Kasumi-1 (cell line): Measurements from ENCODE around the gene CACNB2.
A peak's percentile ranks its signal among the peaks of the same experiment; 100 is the strongest.

ENCODE experiments used
- DNase-seq, 2 experiments: peaks; one replicate each; lab custom pipeline; 2025; lab: John Stamatoyannopoulos, UW

Gene CACNB2

DNA sequence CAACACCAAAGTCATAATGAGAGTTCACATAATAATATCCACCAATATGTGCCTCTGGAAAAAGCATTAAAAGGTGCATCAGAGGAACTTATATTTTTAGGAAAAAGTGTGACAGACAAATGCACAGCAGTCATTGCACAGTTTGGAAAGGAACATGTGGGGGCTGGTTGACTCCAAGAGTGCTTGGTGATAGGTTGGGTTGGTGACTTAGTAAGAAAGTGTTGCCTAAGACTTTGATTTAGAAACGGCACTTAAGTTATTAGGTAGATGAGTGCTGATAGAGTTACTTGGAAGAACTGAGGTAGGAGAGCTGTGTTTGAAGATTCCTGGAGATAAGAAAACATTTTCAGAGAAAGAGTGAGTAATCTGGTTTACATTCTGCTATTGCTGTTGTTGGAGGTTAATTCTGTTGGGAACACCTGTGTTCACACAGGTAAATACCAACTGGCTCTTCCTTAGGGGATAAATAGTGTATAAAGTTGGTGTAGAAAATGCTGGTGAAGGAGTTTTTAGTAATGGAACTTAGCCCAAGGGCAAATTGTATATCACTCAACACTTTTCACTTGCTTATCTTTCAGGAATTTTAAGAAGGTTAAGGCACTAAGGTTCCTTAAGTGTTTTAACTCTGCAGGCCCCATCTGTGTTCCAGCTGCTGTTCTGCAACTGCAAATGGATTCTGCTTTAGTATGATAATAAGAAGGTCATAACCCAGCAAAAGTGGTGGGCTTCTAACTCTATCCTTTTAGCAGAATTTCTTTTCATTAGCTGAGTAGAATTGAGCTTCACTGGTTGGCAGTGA lies 315.1 kb downstream of the CACNB2 start:
- no peak for DNase-seq

DNA sequence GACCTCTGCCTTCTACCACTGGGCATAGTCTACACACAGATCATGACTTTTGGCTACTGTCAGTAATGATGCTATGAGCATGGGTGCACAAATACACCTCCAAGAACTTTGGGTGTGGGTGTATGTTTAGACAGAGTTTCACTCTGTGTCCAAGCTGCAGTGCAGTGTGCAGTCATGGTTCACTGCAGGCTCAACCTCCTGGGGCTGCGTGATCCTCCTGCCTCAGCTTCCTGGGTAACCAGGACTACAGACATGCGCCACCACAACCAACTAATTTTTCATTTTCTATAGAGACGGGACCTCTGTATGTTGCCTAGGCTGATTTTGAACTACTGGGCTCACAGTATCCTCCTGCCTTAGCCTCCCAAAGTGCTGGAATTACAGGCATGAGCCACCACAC lies 316.8 kb downstream of the CACNB2 start:
- DNase-seq: no peak

DNA sequence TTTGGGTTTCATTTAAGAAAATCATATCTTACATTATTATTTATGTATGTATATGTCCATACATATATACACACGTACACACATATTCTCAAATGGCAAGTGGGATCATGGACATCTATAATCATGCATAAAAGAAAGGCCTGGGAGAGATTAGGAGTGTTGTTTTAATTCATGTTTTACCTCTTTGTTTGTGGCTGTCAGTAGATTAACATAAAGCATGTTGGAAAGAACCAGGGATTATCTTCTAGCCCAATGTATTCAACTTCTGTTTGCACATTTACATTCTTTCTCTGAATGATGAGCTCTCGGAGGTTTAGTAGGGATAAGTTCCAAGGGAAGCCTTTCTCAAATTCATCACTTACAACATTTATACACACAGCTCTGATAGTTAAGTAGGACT lies 319.8 kb downstream of the CACNB2 start:
- DNase-seq: no peak

DNA sequence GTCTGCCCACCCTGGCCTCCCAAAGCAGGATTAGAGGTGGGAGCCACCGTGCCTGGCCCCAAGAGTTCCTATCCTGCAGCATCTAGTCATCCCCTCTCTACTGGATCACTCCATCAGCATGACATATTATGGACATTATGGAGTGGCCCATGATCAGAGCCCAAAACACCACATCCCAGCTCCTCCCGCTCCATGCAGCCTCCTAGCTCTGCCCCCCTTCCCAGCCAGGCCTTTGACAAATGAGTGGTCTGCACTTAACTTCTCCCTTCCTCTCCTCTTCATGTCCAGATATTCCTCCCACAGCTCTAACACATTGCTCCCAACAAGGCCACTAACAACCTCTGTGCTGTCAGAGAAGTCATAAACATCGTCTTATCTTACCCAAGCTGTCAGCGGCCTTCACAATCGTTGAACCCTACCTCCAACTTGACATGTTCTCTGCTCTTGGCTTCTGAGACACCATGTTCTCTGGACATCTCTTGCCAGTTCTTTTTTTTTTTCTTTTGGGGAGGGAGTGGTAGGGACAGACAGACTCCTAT lies 323.5 kb downstream of the CACNB2 start:
- no peak for DNase-seq

DNA sequence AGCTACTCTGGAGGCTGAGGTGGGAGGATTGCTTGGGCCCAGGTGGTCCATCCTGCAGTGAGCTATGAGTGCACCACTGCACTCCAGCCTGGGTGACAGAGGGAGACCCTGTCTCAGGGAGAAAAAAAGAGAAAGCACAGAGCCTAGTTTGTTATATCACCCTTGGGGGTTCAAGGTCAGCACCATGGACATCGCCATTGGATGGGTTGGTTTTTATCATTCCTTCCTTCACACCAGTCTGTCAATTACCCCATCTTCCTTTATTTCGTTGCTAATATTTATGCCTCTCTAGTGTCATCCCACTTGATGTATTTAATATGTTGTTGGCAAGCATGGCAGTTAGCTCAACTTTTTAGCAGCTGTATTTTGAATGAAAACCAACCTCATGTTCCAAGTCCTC lies 328.9 kb downstream of the CACNB2 start:
- DNase-seq: no peak

DNA sequence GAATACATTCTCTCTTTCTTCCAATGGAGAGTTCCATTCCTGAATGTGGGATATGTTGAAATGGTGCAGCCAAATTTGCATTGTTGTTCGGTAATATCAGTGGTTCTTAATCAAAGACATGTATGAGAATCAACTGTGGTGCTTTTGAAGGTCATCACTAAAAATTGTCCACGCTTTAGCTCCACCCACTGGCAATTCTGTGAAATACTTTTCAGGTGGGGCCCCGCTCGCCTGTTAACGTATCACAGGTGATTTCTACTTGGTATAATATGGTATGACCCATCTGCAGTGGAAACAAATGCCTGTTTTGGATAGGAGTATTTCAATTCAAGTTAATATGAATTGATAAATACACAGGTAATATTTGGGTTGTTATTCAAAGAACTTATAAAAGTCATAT lies 332.8 kb downstream of the CACNB2 start:
- peak in 1 of 2 experiments; percentile 20 for DNase-seq

DNA sequence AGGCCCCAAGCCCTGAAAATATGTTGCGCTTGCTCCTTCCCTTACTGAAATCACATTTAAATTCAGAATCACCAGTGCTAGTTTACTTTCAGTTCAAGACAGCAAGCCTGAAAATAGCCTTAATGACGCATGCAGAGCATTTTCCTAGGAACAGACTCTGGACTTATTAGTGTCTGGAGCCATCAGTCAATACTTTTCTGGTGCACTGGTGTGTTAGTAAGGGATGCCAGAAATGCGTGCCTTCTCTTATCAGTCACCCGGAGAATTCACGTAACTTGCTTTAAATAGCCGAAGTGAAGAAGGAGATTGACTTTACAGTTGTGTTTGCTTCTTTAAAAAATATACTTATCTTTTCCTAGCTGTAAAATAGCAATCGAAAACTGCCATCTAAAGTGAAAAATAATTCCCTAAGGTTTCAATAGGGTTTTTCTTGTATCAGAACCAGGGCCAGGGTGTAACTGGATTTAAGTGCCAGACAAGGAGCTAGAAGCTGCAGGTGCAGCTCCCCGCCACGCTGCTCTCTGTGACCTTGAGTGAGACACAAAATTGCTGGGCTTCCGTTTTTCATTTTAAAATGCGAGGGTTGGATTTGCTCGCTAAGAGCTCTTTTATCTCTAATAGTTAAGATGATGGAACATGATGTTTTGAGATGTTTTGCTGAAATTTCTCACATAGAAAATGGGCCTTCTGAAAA lies 333.3 kb downstream of the CACNB2 start:
- no peak for DNase-seq

DNA sequence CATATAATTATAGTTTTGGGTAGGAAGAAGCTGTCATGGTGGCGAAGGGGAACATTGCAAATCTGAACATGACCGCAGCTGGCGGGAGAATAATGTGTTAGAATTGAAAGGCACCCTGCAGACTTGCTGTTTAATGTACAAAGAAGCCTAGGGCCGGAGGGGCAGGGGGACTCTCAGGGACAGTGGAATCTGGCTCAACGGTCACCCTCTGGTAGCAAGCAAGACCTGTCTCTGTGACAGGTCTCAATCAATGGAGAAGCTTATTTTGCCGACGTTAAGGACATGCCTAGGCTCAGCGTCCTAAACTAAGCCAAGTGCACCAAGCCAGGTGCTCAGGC lies 333.9 kb downstream of the CACNB2 start:
- no peak for DNase-seq

DNA sequence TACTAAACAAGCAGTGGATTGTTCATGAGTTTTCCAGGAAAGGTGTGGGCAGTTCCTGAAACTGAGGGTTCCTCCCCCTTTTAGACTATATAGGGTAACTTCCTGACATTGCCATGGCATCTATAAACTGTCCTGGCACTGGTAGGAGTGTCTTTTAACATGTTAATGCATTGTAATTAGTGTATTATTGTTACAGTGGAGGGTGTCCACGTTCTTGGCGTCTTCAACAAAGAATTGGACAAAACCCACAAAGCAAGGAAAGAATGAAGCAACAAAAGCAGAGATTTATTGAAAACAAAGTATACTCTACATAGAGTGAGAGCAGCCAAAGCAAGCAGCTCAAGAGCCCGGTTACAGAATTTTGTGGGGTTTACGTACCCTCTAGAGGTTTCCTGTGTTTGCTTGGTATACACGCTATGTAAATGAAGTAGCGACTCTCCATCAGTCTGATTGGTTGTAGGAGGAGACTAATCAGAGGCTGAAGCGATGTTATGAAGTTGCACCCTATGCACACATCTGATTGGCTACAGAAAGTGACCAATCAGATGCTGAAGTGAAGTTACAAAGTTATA lies 335.9 kb downstream of the CACNB2 start:
- DNase-seq: no peak

DNA sequence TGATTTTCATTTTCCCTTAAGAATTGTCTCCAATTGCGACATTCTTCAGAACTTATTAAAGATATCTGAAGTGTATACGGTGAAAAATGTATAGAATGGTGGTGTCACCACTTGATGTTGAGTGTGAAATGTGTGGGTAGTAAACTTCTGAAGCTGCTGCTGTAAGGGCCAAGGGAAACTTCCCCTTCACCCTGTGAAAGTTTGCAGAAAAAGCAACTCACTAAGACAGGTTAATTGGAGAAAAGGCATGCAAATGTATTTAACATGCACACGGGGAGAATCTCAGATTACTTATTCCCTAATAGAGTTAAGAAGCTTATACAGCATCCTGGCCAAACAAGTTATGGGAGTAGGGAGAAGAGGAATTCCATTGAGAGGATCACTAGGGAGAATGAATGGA lies 338.1 kb downstream of the CACNB2 start:
- no peak for DNase-seq

DNA sequence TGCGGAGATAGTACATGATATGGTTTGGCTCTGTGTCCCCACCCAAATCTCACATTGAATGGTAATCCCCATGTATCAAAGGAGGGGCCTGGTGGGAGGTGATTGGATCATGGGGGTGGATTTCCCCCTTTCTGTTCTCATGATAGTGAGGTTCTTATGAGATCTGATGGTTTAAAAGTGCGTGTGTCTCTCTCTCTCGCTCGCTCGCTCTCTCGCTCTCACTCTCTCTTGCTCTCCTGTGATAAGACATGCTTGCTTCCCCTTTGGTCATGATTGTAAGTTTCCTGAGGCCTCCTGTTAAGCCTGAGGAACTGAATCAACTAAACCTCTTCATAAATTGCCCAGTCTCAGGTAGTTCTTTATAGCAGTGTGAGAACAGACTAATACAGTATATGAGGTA lies 339.3 kb downstream of the CACNB2 start:
- no peak for DNase-seq

DNA sequence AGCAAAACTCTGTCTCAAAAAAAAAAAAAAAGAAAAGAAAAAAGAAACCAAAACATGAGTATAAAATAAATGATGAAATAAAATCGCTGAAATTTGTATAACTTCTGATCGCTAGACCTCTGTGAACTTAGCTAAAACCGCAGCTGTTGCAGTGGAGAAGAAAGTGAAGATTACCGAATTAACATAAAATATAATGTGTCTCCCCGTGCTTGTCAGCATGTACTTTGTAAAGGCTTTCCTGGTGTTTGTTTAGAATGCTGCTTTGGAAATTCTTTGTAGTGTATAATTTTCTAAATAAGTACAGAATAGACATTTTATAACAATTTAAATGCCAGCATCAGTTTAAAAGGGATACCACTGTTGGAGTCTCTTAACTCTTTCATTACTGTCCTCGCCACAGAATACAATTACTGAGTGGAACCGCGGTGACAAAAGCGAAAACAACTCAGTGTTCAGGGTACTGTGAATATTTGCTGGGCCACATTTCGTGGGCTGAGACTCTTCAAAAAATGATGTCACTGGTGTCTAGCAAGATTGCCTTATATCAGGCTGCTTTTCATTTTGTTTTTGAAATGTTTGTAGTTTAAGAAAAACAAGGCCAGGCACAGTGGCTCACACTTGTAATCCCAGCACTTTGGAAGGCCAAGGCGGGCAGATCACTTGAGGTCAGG lies 343.4 kb downstream of the CACNB2 start:
- DNase-seq: no peak

DNA sequence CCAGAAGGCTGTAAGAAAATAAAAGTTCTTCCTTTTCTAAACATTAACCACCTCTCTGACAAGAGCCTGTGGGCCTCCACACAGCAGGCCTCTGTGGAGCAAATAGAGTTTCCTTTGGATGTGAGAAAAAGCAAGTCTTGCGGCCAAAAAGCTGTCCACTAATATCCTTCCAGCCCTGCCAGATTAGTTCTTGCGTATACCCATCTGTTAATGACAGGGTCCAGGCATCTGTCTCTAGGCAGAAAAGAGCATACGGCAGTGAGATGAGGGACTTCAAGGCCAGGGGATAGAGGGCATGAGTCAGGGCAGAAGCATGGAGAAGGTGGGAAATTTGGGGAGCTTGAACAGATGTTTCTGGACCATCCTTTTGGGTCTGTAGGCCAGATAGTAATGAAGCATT lies 346.2 kb downstream of the CACNB2 start:
- DNase-seq: no peak

DNA sequence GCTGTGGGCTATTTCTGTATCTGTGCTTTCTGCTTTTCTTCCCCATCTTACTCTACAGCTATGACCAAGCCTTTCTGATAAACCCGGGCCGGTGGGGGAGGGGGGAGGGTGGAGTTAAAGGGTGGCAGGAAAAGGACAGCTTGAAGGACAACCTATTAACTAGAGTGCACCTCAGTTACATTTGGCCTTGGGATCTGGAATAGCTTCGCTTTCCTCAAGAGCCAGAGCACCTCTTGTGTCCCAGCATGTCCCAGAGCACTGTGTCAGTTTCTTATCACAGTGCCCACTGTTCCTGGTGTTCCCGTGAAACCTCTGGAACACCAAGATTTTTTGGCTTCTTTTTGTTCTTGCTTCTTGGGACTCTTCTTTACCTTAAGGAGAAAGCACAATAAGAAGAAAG lies 350.5 kb downstream of the CACNB2 start:
- DNase-seq: no peak

DNA sequence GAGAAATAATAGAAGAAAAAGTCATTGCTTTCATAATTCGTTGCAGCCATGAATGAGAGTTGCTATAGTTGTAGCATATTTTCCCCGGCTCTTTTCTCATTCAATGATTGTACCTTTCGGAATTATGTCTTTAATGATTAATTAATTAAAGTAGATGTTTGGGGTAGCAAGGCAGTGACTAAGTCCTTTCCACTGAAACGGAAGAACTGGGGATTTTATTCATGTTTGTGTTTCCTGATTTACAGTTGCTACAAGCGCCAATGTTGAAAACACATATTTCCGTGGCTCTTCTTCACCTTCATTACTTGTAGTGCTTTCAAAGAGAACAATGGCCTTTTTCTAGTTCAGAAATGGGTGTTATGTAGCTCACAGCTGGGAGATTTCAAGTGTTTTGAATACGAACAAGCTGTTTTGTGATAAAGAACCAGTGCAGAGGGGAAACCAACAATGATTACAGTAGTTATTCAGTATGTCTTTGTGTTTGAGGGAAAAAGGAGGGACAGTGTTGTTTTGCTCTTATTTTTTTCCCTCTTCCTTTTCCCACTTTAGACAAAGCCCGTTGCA lies 357.7 kb downstream of the CACNB2 start:
- DNase-seq: no peak

DNA sequence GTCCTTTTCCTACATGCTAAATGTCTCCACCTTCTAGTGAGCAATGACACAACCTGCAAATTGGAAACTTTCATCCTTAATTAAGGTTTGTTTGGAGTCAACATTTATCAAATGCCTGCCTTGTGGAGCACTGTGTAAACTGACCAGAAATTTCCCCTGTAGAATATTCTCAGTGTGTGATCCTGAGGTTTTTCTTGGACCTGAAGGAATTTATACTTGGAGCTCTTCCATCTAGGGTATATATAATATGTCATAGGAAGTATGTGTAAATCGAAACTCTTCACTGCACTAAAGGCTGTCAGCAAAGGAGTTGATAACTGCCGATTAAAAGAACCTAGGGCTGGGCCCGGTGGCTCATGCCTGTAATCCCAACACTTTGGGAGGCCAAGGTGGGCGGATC lies 358.8 kb downstream of the CACNB2 start:
- DNase-seq: no peak

DNA sequence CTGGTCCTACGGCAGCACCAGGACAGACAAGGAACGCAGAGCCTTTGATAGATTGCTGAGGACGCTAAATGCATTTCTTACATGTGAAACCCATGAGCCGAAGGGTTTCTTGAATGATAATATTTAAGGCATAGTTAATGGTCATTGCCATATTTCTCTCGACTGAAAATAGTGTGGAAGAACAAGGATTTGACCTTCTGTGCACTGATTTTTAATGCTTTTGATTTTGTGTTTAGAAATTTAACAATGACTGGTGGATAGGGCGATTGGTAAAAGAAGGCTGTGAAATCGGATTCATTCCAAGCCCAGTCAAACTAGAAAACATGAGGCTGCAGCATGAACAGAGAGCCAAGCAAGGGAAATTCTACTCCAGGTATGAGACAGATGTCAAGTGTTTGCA lies 360.4 kb downstream of the CACNB2 start:
- no peak for DNase-seq

DNA sequence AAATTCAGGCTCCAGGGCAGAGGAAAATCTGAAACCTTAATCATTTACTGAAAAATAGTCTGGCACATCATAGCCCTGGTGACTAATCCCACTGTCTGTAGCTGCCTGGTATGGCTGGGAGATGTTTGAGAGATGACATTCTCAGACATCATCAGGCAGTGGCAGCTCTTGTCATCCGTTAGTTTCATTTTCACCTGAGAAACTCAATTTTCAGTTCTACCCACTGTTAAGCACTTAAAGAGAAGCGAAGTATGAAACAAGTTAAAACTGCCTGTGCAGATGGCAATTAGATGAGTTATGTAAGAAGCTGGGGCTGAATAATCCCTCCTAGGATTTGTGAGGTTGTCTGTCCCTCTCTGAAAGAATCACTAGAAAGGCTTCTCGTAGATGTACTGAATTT lies 361.0 kb downstream of the CACNB2 start:
- no peak for DNase-seq

DNA sequence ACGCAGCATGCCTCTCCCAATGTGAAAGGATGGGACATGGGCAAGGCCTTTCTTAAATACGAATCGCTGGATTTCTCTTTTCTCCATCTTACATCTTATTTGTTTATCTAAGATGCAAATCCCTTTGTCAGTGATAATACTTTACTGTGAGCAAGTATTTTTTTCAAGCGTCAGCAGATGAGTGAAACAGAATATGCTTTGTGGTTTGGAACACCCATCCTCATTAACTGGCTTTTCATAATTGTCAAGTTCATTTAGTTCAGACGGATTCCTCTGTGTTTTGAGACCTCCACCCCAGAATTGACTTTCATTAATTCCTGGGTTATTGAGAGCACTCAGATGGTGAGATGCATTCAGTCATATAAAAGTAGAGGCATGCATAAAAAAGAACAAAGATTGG lies 361.4 kb downstream of the CACNB2 start:
- DNase-seq: no peak

DNA sequence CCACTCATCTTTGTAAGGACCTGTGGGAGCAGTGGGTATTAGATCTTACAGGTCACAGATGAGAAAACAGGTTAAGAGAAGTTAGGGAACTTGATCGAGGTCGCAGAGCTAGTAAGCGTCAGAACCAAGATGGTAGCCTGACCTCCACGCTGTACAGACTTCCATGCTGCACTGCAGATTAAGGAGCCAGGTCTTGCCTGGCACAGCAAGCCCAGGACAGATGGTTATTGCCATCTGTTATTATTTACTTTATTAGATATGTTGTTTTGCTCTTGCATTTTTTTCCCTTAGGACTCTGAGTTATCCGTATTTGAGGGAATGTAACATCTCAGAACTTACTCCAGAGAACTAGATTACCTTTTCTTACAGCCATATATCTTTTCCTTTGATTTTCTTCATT lies 363.9 kb downstream of the CACNB2 start:
- DNase-seq: no peak

DNA sequence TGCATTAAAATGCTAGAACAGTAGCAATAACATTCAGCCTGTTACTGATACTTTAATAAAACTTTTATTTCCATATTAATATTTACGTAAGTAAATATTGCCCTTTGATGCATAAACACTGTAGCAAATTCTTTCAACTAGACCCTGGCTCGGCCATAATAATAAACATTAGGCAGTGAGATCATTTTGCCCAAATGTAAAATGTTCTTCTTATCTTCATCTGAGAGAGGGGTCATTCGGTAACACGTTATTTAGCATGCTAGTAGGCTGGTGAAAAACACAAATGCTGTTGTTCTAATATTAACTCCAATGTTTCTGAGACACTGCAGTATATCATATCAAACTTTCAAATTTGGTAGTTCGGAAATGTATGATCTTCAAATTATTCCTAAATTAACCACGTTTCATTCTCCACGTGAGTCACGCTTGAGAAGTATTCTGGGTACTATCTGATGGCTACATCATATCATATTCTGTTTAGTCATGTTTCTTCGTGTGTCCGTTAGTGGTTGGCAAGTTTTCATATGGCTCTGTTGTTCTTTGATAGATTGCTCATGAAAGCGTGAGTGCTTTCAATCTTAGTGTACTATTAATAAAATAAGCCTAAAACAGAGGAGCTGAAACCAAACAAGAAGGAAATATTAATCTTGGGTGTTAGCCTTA lies 365.4 kb downstream of the CACNB2 start:
- no peak for DNase-seq

DNA sequence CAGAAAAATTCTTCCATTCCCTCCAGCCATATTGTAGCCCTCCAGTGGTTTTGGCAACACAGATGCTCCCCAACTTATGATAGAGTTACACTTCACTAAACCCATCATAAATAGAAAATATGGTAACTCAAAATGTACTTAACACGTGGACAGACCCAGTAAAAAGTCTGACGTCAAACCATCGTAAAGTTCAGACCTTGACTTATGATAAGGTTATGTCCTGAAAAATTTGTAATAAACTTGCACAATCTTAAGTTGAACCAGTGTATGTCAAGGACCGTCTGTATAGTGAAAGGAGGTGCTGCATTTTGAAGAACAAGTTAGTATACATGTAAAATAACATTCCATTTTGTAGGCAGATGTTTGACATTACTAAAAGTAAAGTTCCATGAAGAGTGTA lies 368.4 kb downstream of the CACNB2 start:
- no peak for DNase-seq
